ENCODE data around the gene SLC26A1.

The SLC26A1 gene

DNA sequence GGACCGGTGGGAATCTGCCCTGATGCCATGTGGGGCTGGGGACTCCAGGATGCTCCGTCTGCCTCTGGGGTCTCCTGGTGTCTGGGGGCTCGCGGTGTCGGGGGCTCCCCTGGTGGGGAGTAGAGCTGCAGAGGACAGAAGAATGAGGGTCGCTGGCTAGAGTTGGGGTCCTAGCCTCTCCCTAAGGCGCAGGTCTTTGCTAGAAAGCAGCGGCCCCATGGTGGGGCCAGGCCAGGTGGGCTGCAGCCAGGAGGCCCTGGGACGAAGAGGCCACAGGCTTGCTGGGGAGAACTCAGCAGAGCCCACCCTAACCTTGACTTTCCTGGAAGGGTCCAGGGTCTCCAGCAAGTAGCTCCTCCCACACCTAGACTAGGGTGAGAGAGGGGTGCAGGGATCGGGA is 39.7 kb upstream of the SLC26A1 start:
- H2BK12ac ChIP-seq (ENCODE audit: low read length): no peak overlapping the region
- peaks cover 2 to 6% of the 10 kb centered on the region in 2 experiments for H3K4me1 ChIP-seq (ENCODE audit: control insufficient read depth in 1 of 2, insufficient read depth in 2 of 2, low read length in 2 of 2)
- no peak overlapping the region for H4K8ac ChIP-seq (ENCODE audit: low read depth, low read length)
- no peaks in the 10 kb centered on the region for H3K79me1 ChIP-seq (ENCODE audit: low read length)
- no peak overlapping the region for H2BK5ac ChIP-seq (ENCODE audit: low read depth, low read length, poor library complexity)
- H3K4me3 ChIP-seq (ENCODE audit: low read depth, low read length): no peak overlapping the region
- H3K9ac ChIP-seq (ENCODE audit: low read length): no peak overlapping the region
- no peak for DNase-seq
- no peak overlapping the region for H2BK120ac ChIP-seq (ENCODE audit: insufficient read depth, low read length, poor library complexity)
- no peak overlapping the region for H3K4ac ChIP-seq (ENCODE audit: low read depth, low read length)
- H2AK5ac ChIP-seq (ENCODE audit: low read length): no peak overlapping the region
- no peak overlapping the region for H3K23ac ChIP-seq (ENCODE audit: low read length)
- no peaks in the 10 kb centered on the region for H3K27me3 ChIP-seq (ENCODE audit: insufficient read depth, low read length)
- H3K79me2 ChIP-seq (ENCODE audit: control insufficient read depth, insufficient read depth, low read length, poor library complexity): peaks cover 1% of the 10 kb centered on the region
- no peak overlapping the region for H4K12ac ChIP-seq (ENCODE audit: low read depth, low read length)
- WGBS (ENCODE audit: extremely low coverage, insufficient coverage, insufficient read length): no CpG with 5 or more reads among the region's 10 CpGs
- H3K9me3 ChIP-seq (ENCODE audit: insufficient read depth, low read depth, low read length): no peaks in the 10 kb centered on the region
- no peak overlapping the region for H3K27ac ChIP-seq (ENCODE audit: low read depth, low read length)
- no peak overlapping the region for H4K91ac ChIP-seq (ENCODE audit: low read depth, low read length)
- no peak overlapping the region for H2AFZ ChIP-seq (ENCODE audit: insufficient read depth, low read length, poor library complexity)
- no peak overlapping the region for H3K18ac ChIP-seq (ENCODE audit: low read length)
- no peak overlapping the region for H3K4me2 ChIP-seq (ENCODE audit: low read length)
- no peak overlapping the region for H3K14ac ChIP-seq (ENCODE audit: low read length)
- H3K36me3 ChIP-seq (ENCODE audit: control insufficient read depth in 1 of 2, insufficient read depth in 2 of 2, low read length in 2 of 2): no peaks in the 10 kb centered on the region

DNA sequence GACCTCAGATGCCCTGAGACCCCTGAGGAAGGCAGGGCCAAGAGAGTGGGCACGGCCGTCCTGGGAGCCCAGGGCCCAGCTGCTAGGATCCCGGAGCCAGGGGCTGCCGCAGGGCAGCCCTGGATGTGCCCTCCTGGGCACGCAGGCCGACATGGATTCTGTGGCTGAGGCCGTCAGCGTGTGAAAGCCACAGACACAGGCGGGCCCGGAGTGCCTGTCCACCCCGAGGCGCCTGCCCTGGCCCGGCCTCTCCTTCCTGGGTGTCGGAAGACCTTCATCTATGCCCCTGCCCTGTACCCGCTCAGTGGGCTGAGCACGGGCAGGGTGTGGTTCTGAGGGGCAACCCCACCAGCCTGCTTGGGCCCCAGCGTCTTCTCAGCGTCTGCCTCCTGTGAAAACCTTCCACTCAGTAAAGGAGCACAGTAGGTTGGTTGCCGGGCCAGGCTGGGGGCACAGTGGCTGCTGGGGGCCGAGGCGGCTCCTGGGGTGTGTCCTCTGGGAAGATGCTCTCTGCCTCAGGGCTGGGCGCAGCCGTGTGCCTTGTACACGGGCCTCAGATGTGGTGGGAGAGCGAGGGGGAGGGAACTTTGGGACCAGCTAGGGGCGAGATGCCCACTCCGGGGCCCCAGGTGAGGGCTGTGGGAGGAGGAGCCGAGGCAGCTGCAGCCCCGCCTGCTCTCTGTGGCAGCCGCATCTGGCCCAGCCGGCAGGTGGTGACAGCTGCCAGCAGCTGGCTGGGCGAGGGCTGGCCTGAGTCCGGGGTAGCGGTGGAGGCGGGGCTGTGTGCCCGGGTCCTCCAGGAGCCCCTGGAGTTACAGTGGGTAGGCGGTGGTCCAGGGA is 39.0 kb upstream of the SLC26A1 start:
- H3K4ac ChIP-seq (ENCODE audit: low read depth, low read length): no peak overlapping the region
- H3K36me3 ChIP-seq (ENCODE audit: control insufficient read depth in 1 of 2, insufficient read depth in 2 of 2, low read length in 2 of 2): no peaks in the 10 kb centered on the region
- no peak overlapping the region for H3K4me2 ChIP-seq (ENCODE audit: low read length)
- H2AK5ac ChIP-seq (ENCODE audit: low read length): no peak overlapping the region
- no peak overlapping the region for H2BK12ac ChIP-seq (ENCODE audit: low read length)
- no peaks in the 10 kb centered on the region for H3K27me3 ChIP-seq (ENCODE audit: insufficient read depth, low read length)
- H2BK5ac ChIP-seq (ENCODE audit: low read depth, low read length, poor library complexity): no peak overlapping the region
- no peak overlapping the region for H3K9ac ChIP-seq (ENCODE audit: low read length)
- H3K18ac ChIP-seq (ENCODE audit: low read length): no peak overlapping the region
- no peak for DNase-seq
- H3K23ac ChIP-seq (ENCODE audit: low read length): no peak overlapping the region
- peaks cover 1% of the 10 kb centered on the region for H3K79me2 ChIP-seq (ENCODE audit: control insufficient read depth, insufficient read depth, low read length, poor library complexity)
- H3K27ac ChIP-seq (ENCODE audit: low read depth, low read length): no peak overlapping the region
- no peaks in the 10 kb centered on the region for H3K9me3 ChIP-seq (ENCODE audit: insufficient read depth, low read depth, low read length)
- WGBS (ENCODE audit: extremely low coverage, insufficient coverage, insufficient read length): no CpG with 5 or more reads among the region's 37 CpGs
- H4K8ac ChIP-seq (ENCODE audit: low read depth, low read length): no peak overlapping the region
- H3K79me1 ChIP-seq (ENCODE audit: low read length): no peaks in the 10 kb centered on the region
- H4K91ac ChIP-seq (ENCODE audit: low read depth, low read length): no peak overlapping the region
- H3K4me3 ChIP-seq (ENCODE audit: low read depth, low read length): no peak overlapping the region
- peaks cover 6 to 8% of the 10 kb centered on the region in 2 experiments for H3K4me1 ChIP-seq (ENCODE audit: control insufficient read depth in 1 of 2, insufficient read depth in 2 of 2, low read length in 2 of 2)
- no peak overlapping the region for H2AFZ ChIP-seq (ENCODE audit: insufficient read depth, low read length, poor library complexity)
- no peak overlapping the region for H3K14ac ChIP-seq (ENCODE audit: low read length)
- H2BK120ac ChIP-seq (ENCODE audit: insufficient read depth, low read length, poor library complexity): no peak overlapping the region
- H4K12ac ChIP-seq (ENCODE audit: low read depth, low read length): no peak overlapping the region

DNA sequence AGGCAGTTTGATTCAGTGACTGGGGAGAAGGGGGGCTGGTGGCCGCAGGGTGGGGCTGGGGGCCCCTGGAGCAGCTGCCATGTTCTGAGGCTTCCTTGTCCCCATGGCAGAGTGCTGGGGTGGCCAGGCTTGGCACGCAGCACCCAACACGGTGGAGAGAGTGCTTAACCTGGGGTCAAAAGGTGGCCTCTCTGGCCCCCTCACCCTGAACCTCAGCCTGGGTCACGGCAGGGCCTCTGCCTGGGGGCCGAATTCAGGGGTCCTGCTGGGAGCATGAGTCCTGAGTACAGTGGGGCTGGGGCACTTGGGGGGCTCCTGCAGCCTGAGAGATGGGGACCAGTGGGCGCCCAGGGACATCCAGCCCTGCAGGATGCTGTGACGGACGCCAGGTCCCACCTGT is 38.1 kb upstream of the SLC26A1 start:
- H3K4me2 ChIP-seq (ENCODE audit: low read length): no peak overlapping the region
- peaks cover 6 to 8% of the 10 kb centered on the region in 2 experiments for H3K4me1 ChIP-seq (ENCODE audit: control insufficient read depth in 1 of 2, insufficient read depth in 2 of 2, low read length in 2 of 2)
- no CpG with 5 or more reads among the region's 8 CpGs for WGBS (ENCODE audit: extremely low coverage, insufficient coverage, insufficient read length)
- peaks cover 1% of the 10 kb centered on the region for H3K79me2 ChIP-seq (ENCODE audit: control insufficient read depth, insufficient read depth, low read length, poor library complexity)
- H4K12ac ChIP-seq (ENCODE audit: low read depth, low read length): no peak overlapping the region
- H3K27me3 ChIP-seq (ENCODE audit: insufficient read depth, low read length): no peaks in the 10 kb centered on the region
- H3K4me3 ChIP-seq (ENCODE audit: low read depth, low read length): no peak overlapping the region
- no peak overlapping the region for H2AK5ac ChIP-seq (ENCODE audit: low read length)
- no peaks in the 10 kb centered on the region for H3K36me3 ChIP-seq (ENCODE audit: control insufficient read depth in 1 of 2, insufficient read depth in 2 of 2, low read length in 2 of 2)
- H3K18ac ChIP-seq (ENCODE audit: low read length): no peak overlapping the region
- H2BK12ac ChIP-seq (ENCODE audit: low read length): no peak overlapping the region
- H3K14ac ChIP-seq (ENCODE audit: low read length): no peak overlapping the region
- no peak overlapping the region for H3K23ac ChIP-seq (ENCODE audit: low read length)
- H2BK5ac ChIP-seq (ENCODE audit: low read depth, low read length, poor library complexity): no peak overlapping the region
- DNase-seq: no peak
- H3K79me1 ChIP-seq (ENCODE audit: low read length): no peaks in the 10 kb centered on the region
- H4K8ac ChIP-seq (ENCODE audit: low read depth, low read length): no peak overlapping the region
- H3K9me3 ChIP-seq (ENCODE audit: insufficient read depth, low read depth, low read length): no peaks in the 10 kb centered on the region
- no peak overlapping the region for H4K91ac ChIP-seq (ENCODE audit: low read depth, low read length)
- no peak overlapping the region for H3K27ac ChIP-seq (ENCODE audit: low read depth, low read length)
- H2AFZ ChIP-seq (ENCODE audit: insufficient read depth, low read length, poor library complexity): no peak overlapping the region
- H3K4ac ChIP-seq (ENCODE audit: low read depth, low read length): no peak overlapping the region
- H3K9ac ChIP-seq (ENCODE audit: low read length): no peak overlapping the region
- H2BK120ac ChIP-seq (ENCODE audit: insufficient read depth, low read length, poor library complexity): no peak overlapping the region

DNA sequence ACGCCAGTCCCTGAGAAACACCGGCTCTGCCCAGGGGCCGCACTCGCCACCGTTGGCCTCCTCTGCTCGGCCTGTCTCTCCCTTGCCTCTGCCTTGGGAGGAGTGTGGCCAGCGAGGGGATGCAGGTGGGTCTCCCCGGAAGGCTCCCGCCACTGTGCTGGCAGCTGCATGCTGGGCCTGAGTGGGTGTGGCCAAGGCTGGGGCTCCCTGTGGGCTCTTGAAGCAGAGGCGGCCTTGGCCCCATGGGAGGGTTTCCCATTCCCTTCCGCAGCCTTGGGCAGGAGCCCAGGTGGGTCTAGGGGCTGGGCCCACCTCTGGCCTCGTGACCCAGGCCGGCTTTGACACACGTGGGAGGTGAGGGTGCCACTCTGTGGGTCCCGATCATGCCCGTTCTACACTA is 37.4 kb upstream of the SLC26A1 start:
- DNase-seq: no peak
- Histone ChIP-seq H3K23ac (ENCODE audit: low read length) (no peak overlapping the region), H3K9me3 (ENCODE audit: insufficient read depth, low read depth, low read length) (peaks cover 6% of the 10 kb centered on the region), H3K9ac (ENCODE audit: low read length) (no peak overlapping the region), H3K36me3 (ENCODE audit: control insufficient read depth in 1 of 2, insufficient read depth in 2 of 2, low read length in 2 of 2) (peaks cover 3 to 6% of the 10 kb centered on the region in 2 experiments), H2AK5ac (ENCODE audit: low read length) (no peak overlapping the region), H3K4me2 (ENCODE audit: low read length) (no peak overlapping the region), H3K14ac (ENCODE audit: low read length) (no peak overlapping the region), H3K4me3 (ENCODE audit: low read depth, low read length) (no peak overlapping the region), H4K91ac (ENCODE audit: low read depth, low read length) (no peak overlapping the region), H2AFZ (ENCODE audit: insufficient read depth, low read length, poor library complexity) (no peak overlapping the region), H3K18ac (ENCODE audit: low read length) (no peak overlapping the region), H3K79me1 (ENCODE audit: low read length) (no peaks in the 10 kb centered on the region), H4K8ac (ENCODE audit: low read depth, low read length) (no peak overlapping the region), H3K4ac (ENCODE audit: low read depth, low read length) (no peak overlapping the region), H2BK5ac (ENCODE audit: low read depth, low read length, poor library complexity) (no peak overlapping the region), H3K79me2 (ENCODE audit: control insufficient read depth, insufficient read depth, low read length, poor library complexity) (peaks cover 1% of the 10 kb centered on the region), H4K12ac (ENCODE audit: low read depth, low read length) (no peak overlapping the region), H3K4me1 (ENCODE audit: control insufficient read depth in 1 of 2, insufficient read depth in 2 of 2, low read length in 2 of 2) (peaks cover 6 to 11% of the 10 kb centered on the region in 2 experiments), H3K27ac (ENCODE audit: low read depth, low read length) (no peak overlapping the region), H2BK12ac (ENCODE audit: low read length) (no peak overlapping the region), H3K27me3 (ENCODE audit: insufficient read depth, low read length) (no peaks in the 10 kb centered on the region), H2BK120ac (ENCODE audit: insufficient read depth, low read length, poor library complexity) (no peak overlapping the region)
- no CpG with 5 or more reads among the region's 16 CpGs for WGBS (ENCODE audit: extremely low coverage, insufficient coverage, insufficient read length)
